SH-SY5Y (cell line): ENCODE data around the gene PRR22.

Experiments used
- GATA2 ChIP-seq: IDR thresholded peaks from 2 replicates; pipeline ENCODE4 v1.6.1; 2011; ENCODE audit warnings: mild to moderate bottlenecking, low read depth, low read length
- GATA3 ChIP-seq: IDR thresholded peaks from 2 replicates; pipeline ENCODE4 v1.6.1; 2011; ENCODE audit warnings: low read depth, mild to moderate bottlenecking, low read length, moderate library complexity

DNA sequence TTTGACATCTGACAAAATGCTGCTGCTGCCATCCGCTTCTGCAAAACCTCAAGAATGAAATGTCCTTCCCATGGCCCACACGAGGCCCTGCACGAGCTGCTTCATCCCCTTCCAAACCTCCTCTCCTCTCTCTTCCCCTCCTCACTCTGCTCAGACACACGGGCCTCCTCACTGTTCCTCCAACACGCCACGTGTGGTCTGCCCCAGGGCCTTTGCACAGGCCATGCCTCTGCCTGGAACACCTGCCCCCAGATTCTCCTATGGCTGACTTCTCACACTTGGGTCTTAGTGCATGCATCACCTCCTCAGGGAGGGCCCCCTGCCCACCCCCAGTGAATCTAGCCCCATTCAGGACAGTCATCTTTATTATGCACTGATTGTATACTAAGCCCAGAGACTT is 36.2 kb upstream of the PRR22 start:
- TF ChIP-seq GATA2 (no peak), GATA3 (no peak)
